ENCODE measurements around the gene GCSAML.

- TF ChIP-seq CTCF (IDR thresholded peaks at IDR 0.05 in 2 of 3, conservative IDR thresholded peaks at IDR 0.05 in 1 of 3; ENCODE audit: insufficient read depth in 2 of 3, low read depth in 1 of 3, low read length in 3 of 3) (no peak), SETDB1 (IDR thresholded peaks at IDR 0.05; ENCODE audit: low read length) (no peak), MAX (CRISPR knock-in tag; IDR thresholded peaks at IDR 0.05) (no peak), TAF1 (IDR thresholded peaks at IDR 0.05; ENCODE audit: control insufficient read depth, extremely low read depth, insufficient read depth, low read length, severe bottlenecking) (no peak), JUN (IDR thresholded peaks at IDR 0.05; ENCODE audit: borderline replicate concordance, low read depth, low read length) (no peak), JUN (CRISPR knock-in tag; IDR thresholded peaks at IDR 0.05; ENCODE audit: borderline replicate concordance) (no peak)
Measured at GRCh38 chr1:247500865-247501264, 48.1 kb upstream of the GCSAML start.
